BLaER1 (cell line): Measurements from ENCODE around the gene MTIF3.
A peak's percentile ranks its signal among the peaks of the same experiment; 100 is the strongest.

ENCODE experiments used
- H3K27ac ChIP-seq: shearing (Covaris generic); formaldehyde crosslinking; 2 replicates; pipeline ENCODE4 v1.8.1; 2022
- H3K27me3 ChIP-seq: shearing (Covaris generic); formaldehyde crosslinking; 2 replicates; pipeline ENCODE4 v1.8.1; 2022
- H3K36me3 ChIP-seq: shearing (Covaris generic); formaldehyde crosslinking; 2 replicates; pipeline ENCODE4 v1.8.1; 2022
- H3K4me1 ChIP-seq: shearing (Covaris generic); formaldehyde crosslinking; 2 replicates; pipeline ENCODE4 v1.8.1; 2022
- H3K4me2 ChIP-seq: shearing (Covaris generic); formaldehyde crosslinking; 2 replicates; pipeline ENCODE4 v1.8.1; 2022
- H3K4me3 ChIP-seq: shearing (Covaris generic); formaldehyde crosslinking; 2 replicates; pipeline ENCODE4 v1.8.1; 2022
- H3K9ac ChIP-seq: shearing (Covaris generic); formaldehyde crosslinking; 2 replicates; pipeline ENCODE4 v1.8.1; 2022
- H3K9me3 ChIP-seq: shearing (Covaris generic); formaldehyde crosslinking; 2 replicates; pipeline ENCODE4 v1.8.1; 2022
- H4K20me1 ChIP-seq: shearing (Covaris generic); formaldehyde crosslinking; 2 replicates; pipeline ENCODE4 v1.8.1; 2022
- Cebpa-rat ChIP-seq: shearing (Covaris generic); IDR thresholded peaks from 2 replicates; pipeline ENCODE4 v1.8.1; 2022

Gene MTIF3

DNA sequence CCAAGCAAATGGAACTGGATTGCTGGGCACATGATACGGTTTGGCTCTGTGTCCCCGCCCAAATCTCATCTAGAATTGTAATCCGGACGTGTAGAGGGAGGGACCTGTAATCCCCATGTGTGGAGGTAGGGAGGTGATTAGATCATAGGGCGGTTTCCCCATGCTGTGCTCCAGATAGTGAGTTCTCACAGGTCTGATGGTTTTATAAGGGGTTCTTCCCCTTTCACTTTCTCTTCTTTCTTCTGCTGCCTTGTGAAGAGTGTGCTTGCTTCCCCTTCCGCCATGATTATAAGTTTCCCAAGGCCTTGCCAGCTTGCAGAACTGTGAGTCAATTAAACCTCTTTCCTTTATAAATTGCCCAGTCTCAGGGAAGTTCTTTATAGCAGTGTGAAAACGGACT is 32.6 kb upstream of the MTIF3 start:
- TF ChIP-seq Cebpa-rat, result no peak
- Histone ChIP-seq H3K4me2 (no peak overlapping the region), H3K27me3 (no peaks in the 10 kb centered on the region), H3K4me1 (peaks cover 14% of the 10 kb centered on the region), H4K20me1 (no peaks in the 10 kb centered on the region), H3K4me3 (no peak overlapping the region), H3K27ac (no peak overlapping the region), H3K36me3 (no peaks in the 10 kb centered on the region), H3K9me3 (peaks cover 7% of the 10 kb centered on the region; the same call in 1 of the 2 replicates), H3K9ac (no peak overlapping the region)

DNA sequence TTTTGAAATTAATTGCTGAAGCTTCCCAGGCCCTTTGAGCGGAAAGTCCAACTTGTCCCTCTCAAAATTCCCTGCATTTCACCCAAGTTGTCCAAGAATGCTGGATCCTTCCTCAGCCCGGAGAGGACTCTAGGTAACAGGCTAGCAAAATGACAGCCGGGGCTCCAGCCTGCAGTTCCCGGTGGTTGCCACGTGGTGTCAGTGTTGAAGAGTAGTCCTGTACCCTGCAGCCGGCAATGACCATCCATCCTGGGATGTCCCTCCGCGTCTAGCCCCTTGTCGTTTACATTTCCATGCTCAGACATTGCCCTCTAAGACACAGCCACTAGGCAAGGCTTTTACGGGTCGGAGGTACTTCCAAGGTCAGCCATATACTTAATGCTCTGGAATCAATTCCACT is 31.4 kb upstream of the MTIF3 start:
- Histone ChIP-seq H3K36me3 (no peaks in the 10 kb centered on the region), H3K4me3 (no peak overlapping the region), H3K4me1 (peaks cover 22% of the 10 kb centered on the region), H3K4me2 (no peak overlapping the region), H3K27ac (no peak overlapping the region), H4K20me1 (no peaks in the 10 kb centered on the region), H3K9ac (no peak overlapping the region), H3K27me3 (no peaks in the 10 kb centered on the region), H3K9me3 (peaks cover 7% of the 10 kb centered on the region; the same call in 1 of the 2 replicates)
- no peak for TF ChIP-seq Cebpa-rat

DNA sequence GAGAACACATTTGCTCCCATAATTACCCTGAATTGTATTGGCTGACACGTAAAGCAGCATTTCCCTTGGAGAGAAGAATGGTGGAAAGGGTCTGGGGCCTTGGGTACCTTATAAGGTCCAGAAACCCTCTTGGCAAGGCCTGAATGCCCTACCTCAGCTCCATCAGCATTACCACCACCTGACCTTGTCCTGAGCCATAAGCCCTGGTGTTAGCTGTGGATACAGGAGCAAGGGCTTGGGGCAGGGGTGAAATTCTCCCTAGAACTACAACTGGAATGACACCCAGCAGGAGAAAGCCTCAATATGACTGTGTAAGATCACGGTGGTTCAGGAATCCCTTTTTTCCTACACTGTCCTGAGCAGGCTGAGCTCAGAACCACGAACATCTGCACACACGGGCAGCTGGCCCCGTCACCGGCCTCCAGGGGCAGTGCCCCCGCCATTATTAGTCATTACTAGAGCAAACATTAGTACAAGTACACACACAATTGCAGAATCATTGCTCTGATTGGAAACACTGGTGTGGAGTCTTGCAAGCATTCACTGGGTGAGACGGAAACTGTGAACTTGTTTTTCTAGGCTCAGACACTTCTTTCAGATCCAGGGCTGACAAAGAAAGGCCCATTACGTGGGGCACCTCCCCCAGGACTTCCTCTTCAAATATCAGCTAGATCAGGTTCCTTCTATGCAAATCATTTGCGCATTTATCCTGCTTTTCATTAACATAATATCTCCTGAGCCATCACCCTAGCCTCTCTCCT is 26.8 kb upstream of the MTIF3 start:
- H3K9ac ChIP-seq, result no peak overlapping the region
- no peaks in the 10 kb centered on the region for H3K27me3 ChIP-seq
- H4K20me1 ChIP-seq, result no peaks in the 10 kb centered on the region
- H3K27ac ChIP-seq, result no peak overlapping the region
- H3K4me2 ChIP-seq, result no peak overlapping the region; the same call in 1 of the 2 replicates
- H3K4me1 ChIP-seq, result peaks cover 38% of the 10 kb centered on the region
- no peak overlapping the region for H3K4me3 ChIP-seq
- TF ChIP-seq Cebpa-rat, result no peak
- H3K36me3 ChIP-seq, result no peaks in the 10 kb centered on the region
- H3K9me3 ChIP-seq, result peaks cover 7% of the 10 kb centered on the region; the same call in 1 of the 2 replicates

- no peaks in the 10 kb centered on the region for H3K27me3 ChIP-seq
- no peaks in the 10 kb centered on the region for H3K9me3 ChIP-seq
- H3K27ac ChIP-seq, result no peak overlapping the region
- H4K20me1 ChIP-seq, result no peaks in the 10 kb centered on the region
- H3K4me3 ChIP-seq, result no peak overlapping the region
- no peak overlapping the region for H3K4me2 ChIP-seq
- peaks cover 30% of the 10 kb centered on the region for H3K4me1 ChIP-seq
- no peak for TF ChIP-seq Cebpa-rat
- no peaks in the 10 kb centered on the region for H3K36me3 ChIP-seq
- H3K9ac ChIP-seq, result no peak overlapping the region
These were observed 24.4 kb upstream of the MTIF3 start for GRCh38 chr13:27474751-27475268.

DNA sequence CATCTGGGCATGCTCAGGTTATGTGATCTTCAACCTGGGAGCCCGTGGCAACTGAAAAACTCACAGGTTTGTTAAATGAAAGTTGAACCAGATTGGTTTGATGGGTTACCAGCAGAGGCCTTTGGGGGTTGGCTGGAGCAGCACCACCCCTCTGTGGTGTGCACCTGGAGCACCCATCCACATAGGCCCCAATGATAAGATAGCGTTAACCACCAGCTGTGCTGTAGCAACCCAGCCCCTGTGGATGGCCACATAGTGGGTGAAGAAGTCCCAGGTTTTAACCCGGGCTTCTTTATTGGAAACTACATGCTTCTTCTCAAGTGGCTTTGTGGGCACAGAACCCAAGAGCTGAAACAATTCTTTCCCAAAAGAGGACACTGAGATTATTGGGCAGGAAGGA is 22.6 kb upstream of the MTIF3 start:
- Histone ChIP-seq H3K27ac (no peak overlapping the region), H3K36me3 (no peaks in the 10 kb centered on the region), H3K9me3 (peaks cover 13% of the 10 kb centered on the region), H4K20me1 (no peaks in the 10 kb centered on the region), H3K27me3 (no peaks in the 10 kb centered on the region), H3K4me1 (peaks cover 24% of the 10 kb centered on the region), H3K4me2 (peak overlapping the region; percentile 15; the same call in 1 of the 2 replicates), H3K4me3 (no peak overlapping the region), H3K9ac (no peak overlapping the region)
- TF ChIP-seq Cebpa-rat, result no peak

DNA sequence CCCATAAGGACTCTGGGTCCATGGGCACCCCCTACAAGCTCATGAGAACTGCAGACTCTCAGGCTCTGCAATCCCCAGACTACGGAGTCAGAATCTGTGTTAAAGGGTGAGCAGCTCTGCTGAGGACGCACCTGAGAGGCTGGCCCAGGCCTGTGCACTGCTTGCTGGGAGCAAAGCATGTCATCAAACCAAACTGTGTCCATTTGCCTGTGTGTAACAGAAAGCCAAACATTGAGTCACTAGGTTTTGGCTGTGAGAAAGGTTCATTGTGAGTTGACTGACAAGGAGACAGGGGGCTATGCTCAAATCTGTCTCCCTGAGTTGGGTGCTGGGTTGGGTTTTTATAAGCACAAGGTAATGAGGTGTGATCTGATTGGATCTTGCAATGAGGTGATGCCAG is 22.1 kb upstream of the MTIF3 start:
- no peak for TF ChIP-seq Cebpa-rat
- Histone ChIP-seq H3K9ac (no peak overlapping the region), H3K4me3 (no peak overlapping the region), H3K27ac (no peak overlapping the region), H3K4me1 (peaks cover 22% of the 10 kb centered on the region), H3K36me3 (no peaks in the 10 kb centered on the region), H3K9me3 (peaks cover 13% of the 10 kb centered on the region), H4K20me1 (no peaks in the 10 kb centered on the region), H3K27me3 (no peaks in the 10 kb centered on the region), H3K4me2 (no peak overlapping the region)

DNA sequence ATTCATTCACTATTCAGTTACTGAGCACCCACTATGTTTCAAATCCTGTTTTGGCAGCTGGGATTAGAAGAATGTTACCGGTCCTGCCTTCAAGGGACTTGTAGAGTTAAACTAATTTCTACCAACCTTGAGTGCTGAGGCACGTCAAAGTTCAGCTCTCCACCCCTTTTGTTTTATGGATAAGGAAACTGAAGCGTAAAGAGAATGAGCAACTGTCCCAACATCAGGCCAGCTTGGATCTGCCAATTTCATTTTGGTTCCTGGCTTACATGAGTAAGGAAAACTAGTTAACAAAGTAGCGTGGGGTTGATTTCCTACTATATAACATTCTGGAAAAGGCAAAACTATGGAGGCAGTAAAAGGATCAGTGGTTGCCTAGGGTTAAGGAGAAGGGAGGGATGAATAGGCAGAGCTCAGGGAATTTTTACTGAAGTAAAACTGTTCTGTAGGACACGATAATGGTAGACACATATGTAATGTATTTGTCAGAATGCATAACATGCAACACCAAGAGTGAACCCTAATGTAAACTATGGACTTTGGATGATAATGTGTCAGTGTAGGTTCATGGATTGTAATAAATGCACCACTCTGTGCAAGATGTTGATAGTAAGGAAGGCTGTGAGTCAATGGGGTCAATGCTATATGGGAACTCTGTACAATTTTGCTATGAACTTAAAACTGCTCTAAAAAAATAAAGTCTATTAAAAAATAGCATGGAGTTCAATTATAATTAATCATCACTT is 19.9 kb upstream of the MTIF3 start:
- Histone ChIP-seq H3K27me3 (no peaks in the 10 kb centered on the region), H3K9me3 (peaks cover 13% of the 10 kb centered on the region), H3K9ac (no peak overlapping the region), H3K27ac (no peak overlapping the region), H3K4me1 (peaks cover 12% of the 10 kb centered on the region), H3K4me3 (no peak overlapping the region), H3K4me2 (no peak overlapping the region), H4K20me1 (no peaks in the 10 kb centered on the region), H3K36me3 (no peaks in the 10 kb centered on the region)
- no peak for TF ChIP-seq Cebpa-rat

GRCh38 chr13:27466513-27466912 is 16.1 kb upstream of the MTIF3 start:
- no peak for TF ChIP-seq Cebpa-rat
- Histone ChIP-seq H3K36me3 (no peaks in the 10 kb centered on the region), H3K9me3 (peaks cover 13% of the 10 kb centered on the region), H3K4me1 (no peaks in the 10 kb centered on the region; the same call in 1 of the 2 replicates), H4K20me1 (no peaks in the 10 kb centered on the region), H3K4me2 (no peak overlapping the region), H3K27ac (no peak overlapping the region), H3K4me3 (no peak overlapping the region), H3K27me3 (no peaks in the 10 kb centered on the region), H3K9ac (no peak overlapping the region)

DNA sequence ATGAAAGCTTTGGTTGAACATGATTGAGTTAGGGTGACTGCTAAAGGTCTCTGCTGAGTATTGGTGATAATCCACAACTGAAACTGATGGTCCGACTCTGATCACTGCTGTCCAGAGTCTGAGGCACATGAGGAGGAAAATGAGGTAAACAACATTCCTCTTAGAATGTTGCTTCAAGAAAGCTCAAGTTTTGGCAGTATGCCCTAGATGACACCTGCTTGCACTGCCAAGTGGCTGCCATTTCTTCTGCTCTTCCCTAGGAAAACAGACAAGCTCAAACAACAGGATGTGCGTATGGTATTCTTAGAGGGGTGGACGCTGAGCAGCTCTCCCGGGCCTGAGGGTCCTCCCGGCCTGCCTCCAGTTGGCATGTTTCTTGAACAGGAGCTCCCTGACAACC is 15.2 kb upstream of the MTIF3 start:
- no peak for TF ChIP-seq Cebpa-rat
- H3K4me3 ChIP-seq, result no peak overlapping the region
- no peaks in the 10 kb centered on the region; the same call in 1 of the 2 replicates for H3K4me1 ChIP-seq
- H3K9ac ChIP-seq, result no peak overlapping the region
- H3K27ac ChIP-seq, result no peak overlapping the region
- H3K27me3 ChIP-seq, result no peaks in the 10 kb centered on the region
- peaks cover 13% of the 10 kb centered on the region for H3K9me3 ChIP-seq
- H3K36me3 ChIP-seq, result no peaks in the 10 kb centered on the region
- no peak overlapping the region for H3K4me2 ChIP-seq
- H4K20me1 ChIP-seq, result no peaks in the 10 kb centered on the region

DNA sequence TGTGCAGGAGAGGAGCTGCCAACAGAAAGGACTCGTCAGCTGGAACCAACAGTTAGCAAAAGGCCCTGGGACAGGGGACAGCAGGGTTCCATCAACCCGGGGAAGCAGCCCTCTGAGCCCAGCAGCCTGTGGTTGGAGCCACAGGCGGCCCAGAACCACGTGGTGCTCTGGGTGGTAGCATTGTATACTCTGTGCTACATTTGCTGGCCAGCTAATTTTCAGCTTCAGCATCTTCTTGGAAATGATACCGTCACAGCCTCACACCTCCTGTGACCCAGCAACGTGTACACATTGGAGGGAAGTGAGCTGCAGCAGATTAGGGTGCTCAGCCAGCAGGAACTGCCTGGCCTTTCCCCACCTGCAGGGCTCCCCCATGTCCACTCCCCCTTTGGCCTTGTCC is 13.1 kb upstream of the MTIF3 start:
- no peaks in the 10 kb centered on the region; the same call in 1 of the 2 replicates for H3K4me1 ChIP-seq
- H3K27ac ChIP-seq, result no peak overlapping the region
- TF ChIP-seq Cebpa-rat, result no peak
- peaks cover 3% of the 10 kb centered on the region; the same call in 1 of the 2 replicates for H3K9me3 ChIP-seq
- no peak overlapping the region for H3K9ac ChIP-seq
- no peaks in the 10 kb centered on the region for H4K20me1 ChIP-seq
- no peak overlapping the region for H3K4me3 ChIP-seq
- no peak overlapping the region for H3K4me2 ChIP-seq
- no peaks in the 10 kb centered on the region for H3K27me3 ChIP-seq
- no peaks in the 10 kb centered on the region for H3K36me3 ChIP-seq
